H9 (cell line): Measurements from ENCODE around the gene NFATC1. TPM values are rescaled to one million over a fixed set of nuclear protein-coding genes. Genes with fewer than 3 reads are reported as not detected.
A peak's percentile ranks its signal among the peaks of the same experiment; 100 is the strongest.

Experiments used
- DNase-seq: peaks from one replicate; pipeline ENCODE4 v3.0.0-alpha.2; 2017
- H2AFZ ChIP-seq: one replicate; pipeline ENCODE4 v1.6.1; 2013; ENCODE audit warnings: mild to moderate bottlenecking, low read length, control low read depth, moderate library complexity
- H2AK5ac ChIP-seq: 2 replicates; pipeline ENCODE4 v1.6.1; 2013; ENCODE audit warnings: low read length, control low read depth, mixed read lengths; ENCODE audit not compliant: insufficient read length
- H2BK120ac ChIP-seq: one replicate; pipeline ENCODE4 v1.6.1; 2013; ENCODE audit warnings: low read depth, mild to moderate bottlenecking, low read length, control low read depth, inconsistent platforms; ENCODE audit not compliant: poor library complexity, severe bottlenecking
- H2BK12ac ChIP-seq: 2 replicates; pipeline ENCODE4 v1.6.1; 2013; ENCODE audit warnings: low read length, control low read depth, mixed read lengths, low read depth; ENCODE audit not compliant: insufficient read length
- H2BK15ac ChIP-seq: 2 replicates; pipeline ENCODE4 v1.6.1; 2013; ENCODE audit warnings: low read depth, low read length, control low read depth
- H2BK20ac ChIP-seq: one replicate; pipeline ENCODE4 v1.6.1; 2013; ENCODE audit warnings: low read depth, mild to moderate bottlenecking, low read length, control low read depth, inconsistent platforms; ENCODE audit not compliant: poor library complexity, severe bottlenecking
- H2BK5ac ChIP-seq: 2 replicates; pipeline ENCODE4 v1.6.1; 2013; ENCODE audit warnings: low read length, control low read depth, mixed read lengths; ENCODE audit not compliant: insufficient read length
- H3K14ac ChIP-seq: 2 replicates; pipeline ENCODE4 v1.6.1; 2013; ENCODE audit warnings: low read length, control low read depth; ENCODE audit not compliant: insufficient read depth
- H3K18ac ChIP-seq: 2 replicates; pipeline ENCODE4 v1.6.1; 2013; ENCODE audit warnings: low read depth, mild to moderate bottlenecking, mixed read lengths, low read length, control low read depth; ENCODE audit not compliant: insufficient read length
- H3K23ac ChIP-seq: 2 replicates; pipeline ENCODE4 v1.6.1; 2013; ENCODE audit warnings: low read length, control low read depth, mixed read lengths, low read depth; ENCODE audit not compliant: insufficient read length
- H3K23me2 ChIP-seq: 2 replicates; pipeline ENCODE4 v1.6.1; 2013; ENCODE audit warnings: low read depth, mild to moderate bottlenecking, mixed read lengths, low read length, control low read depth; ENCODE audit not compliant: insufficient read length, poor library complexity, severe bottlenecking
- H3K27ac ChIP-seq: 2 replicates; pipeline ENCODE4 v1.5.1; 2013; ENCODE audit warnings: low read length, control low read depth, mixed read lengths, low read depth; ENCODE audit not compliant: insufficient read length
- H3K27me3 ChIP-seq: 2 replicates; pipeline ENCODE4 v1.6.1; 2013; ENCODE audit warnings: low read length, control low read depth, inconsistent platforms; ENCODE audit not compliant: insufficient read depth
- H3K4ac ChIP-seq: 2 replicates; pipeline ENCODE4 v1.6.1; 2013; ENCODE audit warnings: low read depth, mild to moderate bottlenecking, control low read depth, inconsistent platforms, low read length, moderate library complexity
- H3K4me1 ChIP-seq: 2 replicates; pipeline ENCODE4 v1.6.1; 2013; ENCODE audit warnings: low read length, control low read depth, inconsistent platforms; ENCODE audit not compliant: insufficient read depth
- H3K4me2 ChIP-seq: 2 replicates; pipeline ENCODE4 v1.6.1; 2013; ENCODE audit warnings: low read length, control low read depth, mixed read lengths; ENCODE audit not compliant: insufficient read length, insufficient read depth
- H3K56ac ChIP-seq: 2 replicates; pipeline ENCODE4 v1.6.1; 2013; ENCODE audit warnings: low read depth, mild to moderate bottlenecking, mixed read lengths, low read length, control low read depth; ENCODE audit not compliant: insufficient read length
- H3K79me1 ChIP-seq: 2 replicates; pipeline ENCODE4 v1.6.1; 2013; ENCODE audit warnings: low read depth, mild to moderate bottlenecking, moderate library complexity, low read length, control low read depth, inconsistent platforms; ENCODE audit not compliant: insufficient read depth, poor library complexity, severe bottlenecking
- H3K79me2 ChIP-seq: 2 replicates; pipeline ENCODE4 v1.6.1; 2013; ENCODE audit warnings: low read length, control low read depth, inconsistent platforms; ENCODE audit not compliant: insufficient read depth
- H3K9ac ChIP-seq: 2 replicates; pipeline ENCODE4 v1.6.1; 2013; ENCODE audit warnings: low read length, control low read depth, mixed read lengths; ENCODE audit not compliant: insufficient read length; ENCODE audit errors: extremely low read depth
- H3K9me3 ChIP-seq: one replicate; pipeline ENCODE4 v1.6.1; 2013; ENCODE audit warnings: low read depth, low read length, inconsistent platforms; ENCODE audit not compliant: control insufficient read depth
- H3T11ph ChIP-seq: one replicate; pipeline ENCODE4 v1.6.1; 2013; ENCODE audit warnings: mild to moderate bottlenecking, low read length, control low read depth, inconsistent platforms
- H4K20me1 ChIP-seq: one replicate; pipeline ENCODE4 v1.6.1; 2013; ENCODE audit not compliant: control insufficient read depth, insufficient read length, insufficient read depth
- H4K5ac ChIP-seq: 2 replicates; pipeline ENCODE4 v1.6.1; 2013; ENCODE audit warnings: low read depth, mild to moderate bottlenecking, mixed read lengths, low read length, control low read depth; ENCODE audit not compliant: insufficient read length
- H4K8ac ChIP-seq: replicated peaks from 2 replicates; pipeline ENCODE4 v1.6.1; 2013; ENCODE audit warnings: low read length, control low read depth, mixed read lengths, low read depth; ENCODE audit not compliant: insufficient read length
- H4K91ac ChIP-seq: 2 replicates; pipeline ENCODE4 v1.6.1; 2013; ENCODE audit warnings: low read depth, mild to moderate bottlenecking, moderate library complexity, mixed read lengths, low read length, control low read depth; ENCODE audit not compliant: insufficient read length
- H3K27ac Mint-ChIP-seq, 3 experiments: 2 replicates in 2 of 3; 3 replicates in 1 of 3; pipeline ENCODE4 v1.8.0; 2020 to 2021; ENCODE audit warnings: mixed read lengths in 3 of 3, mild to moderate bottlenecking in 1 of 3, moderate library complexity in 1 of 3
- H3K27me3 Mint-ChIP-seq: 2 replicates; pipeline ENCODE4 v1.8.0; 2021; ENCODE audit warnings: low read depth, mild to moderate bottlenecking, moderate library complexity, mixed read lengths
- H3K36me3 Mint-ChIP-seq, 3 experiments: 2 replicates in 2 of 3; 3 replicates in 1 of 3; pipeline ENCODE4 v1.8.0; 2020 to 2021; ENCODE audit warnings: low read depth in 3 of 3, mixed read lengths in 3 of 3; ENCODE audit not compliant: insufficient read depth in 1 of 3
- H3K4me1 Mint-ChIP-seq, 2 experiments: 2 replicates each; pipeline ENCODE4 v1.8.0; 2020; ENCODE audit warnings: mixed read lengths in 2 of 2
- H3K4me3 Mint-ChIP-seq, 2 experiments: 2 replicates in 1 of 2; 3 replicates in 1 of 2; pipeline ENCODE4 v1.8.0; 2020 to 2021; ENCODE audit warnings: mild to moderate bottlenecking in 2 of 2, mixed read lengths in 2 of 2, moderate library complexity in 1 of 2
- H3K9me3 Mint-ChIP-seq, 2 experiments: 2 replicates in 1 of 2; 3 replicates in 1 of 2; pipeline ENCODE4 v1.8.0; 2020; ENCODE audit warnings: mild to moderate bottlenecking in 2 of 2, mixed read lengths in 2 of 2, moderate library complexity in 1 of 2
- CTCF ChIP-seq: fragments of 200-600 bp; sonication (generic); conservative IDR thresholded peaks from 3 replicates; pipeline ENCODE4 v1.8.0; 2021; ENCODE audit warnings: antibody characterized with exemption, mild to moderate bottlenecking
- WGBS: extraction: QIAGEN DNeasy Blood & Tissue Kit; methylation state at CpG from one replicate; pipeline ENCODE4 v1.1.7; 2013; ENCODE audit warnings: missing lambda C conversion rate, low lambda C conversion rate, mixed read lengths; ENCODE audit not compliant: insufficient read length; ENCODE audit errors: extremely low coverage; 5-methylcytosine and 5-hydroxymethylcytosine counted together
- total RNA-seq: library from RNA; stranded (reverse); gene quantifications from 2 replicates; pipeline ENCODE4 v1.2.1, GENCODE V29; 2021

Gene NFATC1
- total RNA-seq, 1 experiment from 2014 or later, result 5.5 TPM

DNA sequence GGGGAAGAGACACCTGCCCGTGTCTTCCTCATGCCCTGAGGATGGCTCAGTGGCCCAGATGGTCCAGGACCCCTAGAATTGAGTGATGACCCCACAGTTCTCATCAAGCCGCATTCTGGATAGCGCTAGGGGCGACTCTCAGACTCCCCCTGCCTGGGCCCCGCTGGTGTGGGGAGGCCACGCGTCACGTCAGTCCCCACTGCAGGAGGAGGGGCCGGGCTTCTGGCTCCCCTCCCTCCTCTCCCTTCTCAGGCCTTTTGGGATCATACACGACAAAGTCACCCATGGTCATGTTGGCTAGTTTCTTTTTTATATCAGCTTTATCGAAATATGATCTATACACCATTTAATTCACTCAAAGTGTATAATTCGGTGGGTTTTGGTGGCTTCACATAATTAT, 61.5 kb downstream of the NFATC1 start:
- H3K14ac ChIP-seq, result no peak overlapping the region
- H2BK120ac ChIP-seq, result no peak overlapping the region
- no peak for TF ChIP-seq CTCF
- no peak overlapping the region for H2BK12ac ChIP-seq
- H3K18ac ChIP-seq, result no peak overlapping the region
- no peak overlapping the region for H3K27ac ChIP-seq
- no peak overlapping the region for H4K5ac ChIP-seq
- H3K4ac ChIP-seq, result no peak overlapping the region
- H3K27me3 ChIP-seq, result no peaks in the 10 kb centered on the region
- no peaks in the 10 kb centered on the region for H3K79me2 ChIP-seq
- WGBS, result no CpG with 5 or more reads among the region's 12 CpGs
- no peak overlapping the region for H3K56ac ChIP-seq
- no peak overlapping the region for H3K23ac ChIP-seq
- no peak overlapping the region for H4K8ac ChIP-seq
- H2BK20ac ChIP-seq, result no peak overlapping the region
- H2BK5ac ChIP-seq, result no peak overlapping the region
- H3K9me3 ChIP-seq, result no peaks in the 10 kb centered on the region
- H3K79me1 ChIP-seq, result no peaks in the 10 kb centered on the region
- H3K23me2 ChIP-seq, result no peaks in the 10 kb centered on the region
- no peaks in the 10 kb centered on the region for H4K20me1 ChIP-seq
- H3K4me1 ChIP-seq, result no peaks in the 10 kb centered on the region
- Mint-ChIP-seq H3K27ac (peak overlapping the region in 1 of 3 experiments; percentile 59; a peak in 1 of 7 replicates), H3K36me3 (peaks cover 3 to 5% (median 4%) of the 10 kb centered on the region in 3 experiments; a peak in 2 of 7 replicates), H3K4me3 (no peak overlapping the region), H3K4me1 (peaks cover 13 to 14% of the 10 kb centered on the region in 2 experiments), H3K27me3 (no peaks in the 10 kb centered on the region), H3K9me3 (no peaks in the 10 kb centered on the region)
- H3K4me2 ChIP-seq, result no peak overlapping the region
- no peak overlapping the region for H2AFZ ChIP-seq
- H4K91ac ChIP-seq, result no peak overlapping the region
- H3T11ph ChIP-seq, result no peak overlapping the region
- DNase-seq, result no peak
- no peak overlapping the region for H3K9ac ChIP-seq
- no peak overlapping the region for H2AK5ac ChIP-seq
- no peak overlapping the region for H2BK15ac ChIP-seq
